Measurements from ENCODE around the gene LKAAEAR1. TPM values are rescaled to one million over a fixed set of nuclear protein-coding genes. Genes with fewer than 3 reads are reported as not detected.

LKAAEAR1 gene
- total RNA-seq, 1 donor from 2014 or later = not detected

GRCh38 chr20:64047968-64048401 is 36.2 kb downstream of the LKAAEAR1 start:
- intact Hi-C loops (cut with DNase I) = no loop called here
- DNase-seq (ENCODE audit: missing footprints) (no peak), ATAC-seq (no peak)

DNA sequence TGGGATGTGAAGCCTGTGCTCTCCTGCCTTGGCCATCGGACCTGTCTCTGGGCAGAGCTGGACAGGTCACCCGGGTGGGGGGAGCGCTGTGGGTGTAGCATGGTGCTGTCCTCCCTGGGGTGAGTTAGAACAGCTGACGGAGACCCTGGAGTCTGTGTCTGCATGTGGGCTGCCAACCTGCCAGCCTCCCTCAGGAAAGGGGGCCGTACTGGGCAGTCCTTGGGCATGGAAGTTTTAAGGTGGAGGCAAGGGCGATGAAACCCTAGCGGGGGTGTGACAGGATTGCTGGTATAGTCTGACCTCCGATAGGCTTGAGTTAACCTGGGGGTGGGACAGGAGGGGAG is 37.2 kb downstream of the LKAAEAR1 start:
- no peak for DNase-seq (ENCODE audit: missing footprints)
- intact Hi-C loops (cut with DNase I) = no loop called here
- ATAC-seq = no peak

- no peak for ATAC-seq
- no peak for DNase-seq (ENCODE audit: missing footprints)
- intact Hi-C loops (cut with DNase I) = no loop called here
Observed at GRCh38 chr20:64045346-64046011, 38.7 kb downstream of the LKAAEAR1 start.

DNA sequence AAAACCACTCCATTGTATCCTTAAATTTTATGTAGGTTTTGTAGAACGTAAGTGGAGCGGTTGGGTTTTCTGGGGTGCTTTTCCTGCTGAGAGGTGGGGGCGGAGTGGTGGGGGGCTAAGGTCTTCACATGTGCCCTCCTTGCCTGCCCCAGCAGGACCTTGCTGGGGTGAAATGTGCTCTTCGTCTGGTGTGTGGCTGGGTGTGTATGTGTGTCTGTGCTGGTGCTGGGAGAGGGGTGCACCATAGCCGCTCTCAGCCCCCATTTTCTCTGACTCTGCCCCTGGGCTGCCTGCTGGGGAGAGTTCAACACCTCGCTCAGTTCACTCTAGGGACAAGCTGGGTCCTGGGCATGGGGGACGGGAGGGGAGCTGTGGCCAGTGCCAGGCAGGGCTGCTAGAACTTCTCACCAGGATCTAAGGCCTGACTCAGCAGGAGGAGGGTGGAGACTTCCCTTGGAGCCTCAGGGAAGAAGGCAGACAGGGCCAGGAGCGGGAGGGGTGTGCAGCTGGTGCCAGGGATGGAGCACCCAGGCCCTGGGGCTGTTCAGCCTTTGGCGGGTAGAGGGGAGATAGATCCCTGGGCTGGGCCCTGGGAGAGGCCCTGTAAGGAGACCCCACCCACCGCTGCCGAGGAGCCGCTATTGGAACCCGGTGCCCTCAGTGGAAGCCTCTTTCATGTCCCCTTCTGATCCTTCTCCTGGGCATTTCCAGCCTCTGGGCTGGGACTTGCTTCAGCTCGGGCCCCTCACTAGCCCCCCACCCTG is 39.5 kb downstream of the LKAAEAR1 start:
- ATAC-seq = no peak
- intact Hi-C loops (cut with DNase I) = no loop called here
- DNase-seq (ENCODE audit: missing footprints) = no peak

DNA sequence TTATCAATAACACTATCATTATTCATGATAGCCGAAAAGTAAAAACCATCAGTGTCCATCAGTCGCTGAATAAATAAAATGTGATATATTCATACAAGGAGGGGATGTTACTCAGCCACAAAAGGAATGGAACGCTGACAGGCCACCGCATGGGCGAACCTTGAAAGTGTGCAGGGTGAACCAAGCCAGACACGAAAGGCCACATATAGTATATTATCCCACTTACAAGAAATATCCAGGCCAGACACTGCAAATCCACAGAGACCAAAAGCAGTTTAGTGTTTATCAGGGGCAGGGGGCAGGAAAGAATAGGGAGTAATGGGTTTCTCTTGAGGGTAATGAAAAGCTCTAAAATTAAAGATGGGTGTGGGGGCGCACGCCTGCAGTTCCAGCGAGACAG is 40.4 kb downstream of the LKAAEAR1 start:
- DNase-seq (ENCODE audit: missing footprints) = no peak
- intact Hi-C loops (cut with DNase I) = no loop called here
- ATAC-seq = no peak

- DNase-seq (ENCODE audit: missing footprints) (no peak), ATAC-seq (no peak)
- intact Hi-C loops (cut with DNase I) = no loop called here
Observed at GRCh38 chr20:64042054-64042781, 42.0 kb downstream of the LKAAEAR1 start.

- intact Hi-C loops (cut with DNase I) = no loop called here
- ATAC-seq = no peak
- no peak for DNase-seq (ENCODE audit: missing footprints)
Observed at GRCh38 chr20:64041781-64042053, 42.5 kb downstream of the LKAAEAR1 start.

DNA sequence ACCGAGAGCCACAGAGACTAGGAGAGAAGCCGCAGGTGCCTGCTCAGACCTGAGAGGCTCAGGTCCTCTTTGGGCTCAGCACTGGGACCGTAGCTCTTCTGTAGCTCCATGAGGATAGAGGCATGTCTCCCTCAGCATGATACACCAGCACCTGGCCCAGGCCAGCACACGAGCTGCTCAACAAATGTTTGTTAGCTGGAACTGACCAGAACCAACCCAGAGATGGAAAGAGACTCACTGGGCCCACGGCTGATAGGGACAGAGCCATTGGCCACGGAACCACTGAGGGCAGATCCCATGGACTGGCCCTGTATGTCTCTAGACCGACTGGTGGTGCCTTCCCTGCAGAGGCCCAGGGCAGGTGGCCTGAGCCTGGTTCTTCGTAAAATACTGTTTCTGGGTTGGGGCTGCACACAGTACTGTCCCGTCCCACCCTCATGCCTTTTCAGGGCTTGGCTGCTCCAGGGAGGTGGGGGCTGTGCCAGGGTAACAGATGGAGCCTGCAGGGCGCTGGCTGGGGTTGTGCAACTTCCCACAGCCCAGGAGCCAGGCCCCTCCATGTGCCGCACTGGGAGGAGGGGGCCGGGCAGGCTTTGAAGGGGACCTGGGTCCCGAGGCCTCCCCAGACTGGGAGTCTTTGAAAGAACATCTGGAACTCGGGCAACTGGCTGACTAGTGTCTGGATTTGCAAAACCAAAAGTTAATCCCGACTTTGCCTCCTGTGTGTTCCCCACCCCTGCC is 43.0 kb downstream of the LKAAEAR1 start:
- ATAC-seq (no peak), DNase-seq (ENCODE audit: missing footprints) (no peak)
- intact Hi-C loops (cut with DNase I) = no loop called here

DNA sequence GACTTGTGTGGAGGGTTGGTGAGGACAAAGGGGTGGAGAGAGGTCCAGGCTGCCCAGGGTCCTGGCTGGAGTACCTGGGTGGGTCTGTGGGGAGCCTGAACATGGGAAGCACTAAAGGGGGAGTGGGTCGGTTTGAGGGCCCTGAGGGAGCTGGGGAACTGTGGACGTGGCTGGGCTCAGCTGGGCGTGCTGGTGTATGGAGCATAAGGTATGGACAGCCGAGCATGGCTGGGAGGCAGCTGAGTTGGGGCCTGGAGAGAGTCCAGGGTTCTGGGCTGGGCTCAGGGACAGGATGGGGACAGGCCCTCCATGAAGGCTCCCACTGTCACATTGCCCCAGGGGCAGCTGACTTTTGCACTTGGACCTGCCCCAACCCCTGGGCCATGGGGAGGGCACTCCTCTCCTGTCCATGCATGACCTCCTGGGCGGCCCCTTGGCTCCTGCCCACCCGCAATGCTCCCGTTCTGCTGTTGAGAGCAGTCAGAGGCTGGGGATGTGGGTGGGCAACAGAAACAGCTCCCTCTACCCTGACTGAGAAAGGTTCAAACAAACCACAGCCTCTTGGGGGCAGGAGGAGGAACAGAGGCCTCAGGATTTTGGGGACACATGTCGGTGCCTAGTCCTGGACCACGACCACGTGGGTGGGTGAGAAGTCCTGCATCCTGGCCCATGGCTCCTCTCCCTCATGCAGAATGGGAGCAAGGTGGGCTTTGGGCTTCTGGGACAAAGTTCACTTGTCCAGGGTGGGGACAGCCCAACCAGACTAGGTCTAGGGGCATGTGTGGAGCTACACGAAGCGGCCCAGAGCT is 43.8 kb downstream of the LKAAEAR1 start:
- ATAC-seq (no peak), DNase-seq (ENCODE audit: missing footprints) (no peak)
- intact Hi-C loops (cut with DNase I) = no loop called here

- DNase-seq (ENCODE audit: missing footprints) = no peak
- intact Hi-C loops (cut with DNase I) = loop anchor here (1.0 kb wide), 2 partner anchors 15 to 81 kb away; no protein-coding TSS in a partner anchor
- peak; percentile 46 for ATAC-seq
Observed at GRCh38 chr20:64039293-64040160, 44.7 kb downstream of the LKAAEAR1 start.

DNA sequence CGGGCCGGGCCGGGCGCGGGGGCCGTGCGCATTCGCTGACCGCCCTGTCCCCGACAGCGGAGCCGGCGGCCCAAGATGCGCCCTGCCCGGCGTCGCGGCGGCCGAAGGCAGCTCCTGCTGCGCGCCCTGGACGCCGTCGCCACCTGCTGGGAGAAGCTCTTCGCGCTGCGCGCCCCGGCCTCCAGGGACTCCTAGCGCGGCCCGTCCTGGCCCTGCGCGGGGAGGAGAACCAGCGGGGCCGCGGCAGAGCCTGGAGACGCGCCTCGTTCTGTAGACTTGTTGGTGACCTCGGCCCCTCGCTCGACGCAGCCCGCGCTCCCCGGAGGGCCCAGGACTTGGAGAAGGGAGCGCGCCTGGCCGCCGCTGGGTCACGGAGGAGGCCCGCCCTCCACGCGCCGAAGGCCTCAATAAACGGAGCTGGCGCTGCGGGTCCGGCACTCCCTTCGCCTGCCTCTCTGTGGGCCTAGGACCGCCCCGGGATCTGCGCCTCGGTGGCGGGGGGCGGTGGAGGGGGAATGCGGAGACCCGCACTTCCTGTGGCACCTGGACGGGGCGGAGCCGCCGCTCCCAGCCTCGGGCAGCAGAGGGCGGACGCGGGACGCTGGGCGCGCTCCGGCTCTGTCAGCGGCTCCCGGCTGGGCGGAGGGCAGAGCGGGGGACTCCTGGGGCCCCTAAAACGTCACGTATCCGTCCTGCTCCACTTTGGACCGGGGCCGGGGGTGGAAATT is 45.5 kb downstream of the LKAAEAR1 start:
- intact Hi-C loops (cut with DNase I) = loop anchor here (1.0 kb wide), 3 partner anchors 16 to 82 kb away; no protein-coding TSS in a partner anchor
- ATAC-seq (peak; percentile 80), DNase-seq (ENCODE audit: missing footprints) (peak; percentile 89)

DNA sequence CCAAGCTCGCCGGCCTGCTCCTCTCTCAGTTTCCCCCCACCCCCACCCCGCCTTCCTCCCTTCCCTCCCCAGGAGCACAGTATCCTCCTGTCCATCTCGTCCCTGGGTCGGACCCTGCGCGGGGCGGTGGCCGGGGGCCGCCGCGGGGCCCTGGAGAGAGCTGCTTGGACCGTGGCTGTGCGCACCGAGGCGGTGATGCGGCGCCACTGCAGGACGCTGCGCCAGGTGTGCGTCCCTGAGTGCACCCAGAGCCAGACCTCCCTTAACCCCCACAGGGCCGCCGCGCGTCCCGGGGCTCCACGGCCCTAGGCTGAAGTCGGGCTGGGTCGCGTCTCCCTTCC is 46.0 kb downstream of the LKAAEAR1 start:
- ATAC-seq (no peak), DNase-seq (ENCODE audit: missing footprints) (no peak)
- intact Hi-C loops (cut with DNase I) = loop anchor here (1.0 kb wide), 1 partner anchor 19 kb away; no protein-coding TSS in a partner anchor

GRCh38 chr20:64037498-64038213 is 46.5 kb downstream of the LKAAEAR1 start:
- intact Hi-C loops (cut with DNase I) = loop anchor here (1.0 kb wide), 1 partner anchor 20 kb away; no protein-coding TSS in a partner anchor
- ATAC-seq = no peak
- peak; percentile 21 for DNase-seq (ENCODE audit: missing footprints)

GRCh38 chr20:64037199-64037497 is 47.0 kb downstream of the LKAAEAR1 start:
- intact Hi-C loops (cut with DNase I) = no loop called here
- DNase-seq (ENCODE audit: missing footprints) (peak; percentile 13), ATAC-seq (no peak)

DNA sequence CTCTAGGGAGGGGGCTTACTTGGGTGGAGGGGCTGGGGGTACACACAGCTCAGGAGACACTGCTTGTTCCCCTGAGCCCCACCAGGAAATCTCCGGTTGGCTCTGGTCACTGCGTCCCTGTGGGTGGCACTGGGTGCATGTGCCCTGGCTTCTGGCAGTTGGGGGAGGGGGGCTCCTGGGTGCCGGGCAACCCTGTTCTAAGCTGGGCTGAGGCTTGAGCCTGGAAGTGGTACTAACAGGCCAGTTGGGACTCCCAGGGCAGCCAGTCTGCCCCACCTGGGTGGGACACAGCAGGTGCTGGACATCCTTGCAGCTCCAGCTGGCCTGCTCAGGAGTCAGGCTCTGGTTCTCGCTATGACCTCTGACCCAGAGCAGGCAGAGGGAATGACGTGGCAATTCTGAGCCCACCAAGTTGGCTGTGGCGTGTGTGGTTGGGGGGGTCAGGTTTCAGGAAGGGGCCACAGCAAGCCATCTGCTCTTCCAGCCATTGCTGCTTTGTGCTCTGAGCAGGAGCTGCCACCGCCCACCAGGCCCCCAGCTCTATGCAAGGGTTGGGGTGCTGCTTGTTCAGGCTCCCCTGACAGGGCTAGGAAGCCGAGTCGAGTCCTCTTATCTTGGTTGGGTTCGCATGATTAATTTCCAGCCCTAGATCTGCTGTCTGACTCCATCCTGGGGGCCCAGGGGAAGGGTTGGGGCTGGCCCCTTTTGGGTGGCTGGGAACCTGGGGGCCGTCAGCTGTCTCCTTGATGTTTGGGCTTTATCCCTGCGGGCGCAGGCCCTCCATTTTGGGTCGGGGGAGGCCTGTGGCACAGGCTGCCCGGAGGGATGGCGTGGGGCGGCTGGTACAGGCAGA is 47.6 kb downstream of the LKAAEAR1 start:
- ATAC-seq (no peak), DNase-seq (ENCODE audit: missing footprints) (peak; percentile 53)
- intact Hi-C loops (cut with DNase I) = no loop called here

- peak; percentile 46 for DNase-seq (ENCODE audit: missing footprints)
- ATAC-seq = no peak
- intact Hi-C loops (cut with DNase I) = no loop called here
Observed at GRCh38 chr20:64035933-64036345, 48.3 kb downstream of the LKAAEAR1 start, which contains the start of gene C20orf204. Gene C20orf204 (plus strand): TSS chr20:64036182. CDS start chr20:64036324, 142 bp downstream.

Data from Right ventricle myocardium inferior (tissue), 1 donor.